Endothelial cell of umbilical vein (primary cell): Measurements from ENCODE around the gene RNF130. TPM values are rescaled to one million over a fixed set of nuclear protein-coding genes. Genes with fewer than 3 reads are reported as not detected.

Source experiments
- BruUV-seq: library from RNA; stranded (reverse); fragments of 400-500 nt; replicated peaks from 2 replicates; lab custom pipeline; 2021; lab: Mats Ljungman, UMichigan
- CTCF ChIA-PET: fragments of 300-600, 350-600 bp; sonication (Branson Sonifier 250); formaldehyde crosslinking; loops from one replicate; lab custom pipeline; 2021; ENCODE audit warnings: antibody characterized with exemption, inconsistent platforms; lab: Charles Lee
- POLR2A ChIA-PET: fragments of 300-600, 350-600 bp; sonication (Branson Sonifier 250); formaldehyde crosslinking; loops from one replicate; lab custom pipeline; 2021; ENCODE audit warnings: antibody characterized with exemption, inconsistent platforms; lab: Charles Lee
- DNase-seq: peaks from one replicate; pipeline ENCODE4 v3.0.0-alpha.2; 2011; ENCODE audit warnings: low read depth, low spot score
- FAIRE-seq: peaks from 2 replicates; lab custom pipeline; 2011; peaks lifted over from hg19 to GRCh38; lab: Jason Lieb, UNC
- H2AFZ ChIP-seq: 2 replicates; pipeline ENCODE4 v1.6.0; 2012; ENCODE audit warnings: low read depth, low read length, control low read depth, inconsistent platforms
- H3K27ac ChIP-seq: 2 replicates; pipeline ENCODE4 v1.5.1; 2011; ENCODE audit warnings: low read depth, mild to moderate bottlenecking, control low read depth, low read length, moderate library complexity; ENCODE audit not compliant: insufficient read depth
- H3K27me3 ChIP-seq, 2 experiments: 2 replicates each; pipeline versions ENCODE4 v1.6.0 to v1.6.1; 2011; ENCODE audit warnings: low read length in 2 of 2, mixed read lengths in 1 of 2; ENCODE audit not compliant: control insufficient read depth in 2 of 2, insufficient read depth in 2 of 2
- H3K36me3 ChIP-seq, 2 experiments: 2 replicates in 1 of 2; 3 replicates in 1 of 2; pipeline ENCODE4 v1.5.1; 2011; ENCODE audit warnings: low read length in 2 of 2, mild to moderate bottlenecking in 1 of 2, moderate library complexity in 1 of 2; ENCODE audit not compliant: control insufficient read depth in 2 of 2, insufficient read depth in 2 of 2; ENCODE audit errors: extremely low read depth in 1 of 2
- H3K4me1 ChIP-seq: 3 replicates; pipeline ENCODE4 v1.5.1; 2011; ENCODE audit warnings: mild to moderate bottlenecking, low read length; ENCODE audit not compliant: control insufficient read depth, insufficient read depth; ENCODE audit errors: extremely low read depth
- H3K4me2 ChIP-seq: 2 replicates; pipeline ENCODE4 v1.6.1; 2011; ENCODE audit warnings: low read length, control low read depth, mixed read lengths; ENCODE audit not compliant: insufficient read depth
- H3K4me3 ChIP-seq, 3 experiments: fragments of 200-600 bp in 1 of 3; sonication (generic), shearing (Covaris generic) in 1 of 3; replicated peaks in 1 of 3; 2 replicates each; pipeline ENCODE4 v1.5.1; 2011 to 2016; ENCODE audit warnings: control low read depth in 3 of 3, low read length in 3 of 3, mild to moderate bottlenecking in 2 of 3, inconsistent platforms in 1 of 3, low read depth in 1 of 3, moderate library complexity in 1 of 3; ENCODE audit not compliant: insufficient read depth in 1 of 3
- H3K79me2 ChIP-seq: 2 replicates; pipeline ENCODE4 v1.6.0; 2012; ENCODE audit warnings: low read length, inconsistent platforms; ENCODE audit not compliant: control insufficient read depth, insufficient read depth
- H3K9ac ChIP-seq: replicated peaks from 2 replicates; pipeline ENCODE3; 2011; ENCODE audit warnings: low read length, control low read depth; ENCODE audit not compliant: insufficient read depth; ENCODE audit errors: extremely low read depth
- H3K9me1 ChIP-seq: replicated peaks from 3 replicates; pipeline ENCODE4 v1.6.0; 2011; ENCODE audit warnings: mild to moderate bottlenecking, low read length; ENCODE audit not compliant: control insufficient read depth, insufficient read depth; ENCODE audit errors: extremely low read depth
- H3K9me3 ChIP-seq: replicated peaks from 2 replicates; pipeline ENCODE4 v1.5.1; 2012; ENCODE audit warnings: low read length, inconsistent platforms; ENCODE audit not compliant: control insufficient read depth, insufficient read depth
- H4K20me1 ChIP-seq: replicated peaks from 2 replicates; pipeline ENCODE3; 2011; ENCODE audit warnings: mild to moderate bottlenecking, low read length; ENCODE audit not compliant: control insufficient read depth, insufficient read depth; ENCODE audit errors: extremely low read depth
- EZH2 ChIP-seq: IDR thresholded peaks from 2 replicates; pipeline ENCODE4 v1.6.1; 2012; ENCODE audit warnings: borderline replicate concordance, low read depth, mild to moderate bottlenecking, moderate library complexity, low read length, inconsistent platforms; ENCODE audit not compliant: severe bottlenecking
- FOS ChIP-seq: IDR thresholded peaks from 2 replicates; pipeline ENCODE4 v1.6.1; 2011; ENCODE audit warnings: mild to moderate bottlenecking, low read length, moderate library complexity, borderline replicate concordance; ENCODE audit not compliant: insufficient read depth
- GATA2 ChIP-seq: IDR thresholded peaks from 2 replicates; pipeline ENCODE4 v1.7.0; 2011; ENCODE audit warnings: low read depth, mild to moderate bottlenecking, moderate library complexity, mixed read lengths, low read length; ENCODE audit not compliant: insufficient read length, insufficient read depth
- JUN ChIP-seq: IDR thresholded peaks from 2 replicates; pipeline ENCODE4 v1.6.1; 2011; ENCODE audit warnings: borderline replicate concordance, low read depth; ENCODE audit not compliant: insufficient read length, insufficient read depth
- MYC ChIP-seq: IDR thresholded peaks from one replicate; pipeline ENCODE4 v1.6.1; 2011; ENCODE audit warnings: mild to moderate bottlenecking, low read depth, low read length
- POLR2A ChIP-seq: IDR thresholded peaks from 2 replicates; pipeline ENCODE4 v1.6.1; 2012; ENCODE audit warnings: low read depth, mild to moderate bottlenecking, control low read depth, low read length
- POLR2AphosphoS5 ChIP-seq: IDR thresholded peaks from 2 replicates; pipeline ENCODE4 v1.6.1; 2012; ENCODE audit warnings: low read depth, mild to moderate bottlenecking, control low read depth, low read length, moderate library complexity; ENCODE audit not compliant: insufficient read depth
- dilution Hi-C: fragments of 300-500 bp; cut with MboI; formaldehyde crosslinking; loops from one replicate; pipeline ENCODE4 v1.15.0; 2019; ENCODE audit warnings: low sequenced_read_pairs; ENCODE audit not compliant: extremely low pct_ligation_motif_present
- intact Hi-C: fragments of 100-400 bp; cut with micrococcal nuclease; formaldehyde crosslinking; loops from one replicate; pipeline ENCODE4 v1.10.0; 2022
- polyA plus RNA-seq, 4 experiments: library from polyadenylated mRNA; depleted of rRNA in 3 of 4; stranded (reverse) in 3 of 4; unstranded in 1 of 4; fragments of >200 nt; gene quantifications; 2 replicates each; pipeline versions ENCODE4 v1.2.1 to v1.2.3, GENCODE V29; 2011 to 2012; ENCODE audit warnings: missing spikeins in 1 of 4
- total RNA-seq: library from RNA; stranded (reverse); gene quantifications from 2 replicates; pipeline ENCODE4 v1.2.3, GENCODE V29; 2021
- TF ChIP-seq, protein P1 (sequence below), 2 donors: IDR thresholded peaks; 1 replicate in 1 of 2; 2 replicates in 1 of 2; pipeline ENCODE4 v1.5.1; 2011; ENCODE audit warnings: low read length in 2 of 2, mild to moderate bottlenecking in 2 of 2, moderate library complexity in 2 of 2, control low read depth in 1 of 2, inconsistent platforms in 1 of 2, low read depth in 1 of 2; ENCODE audit not compliant: insufficient read depth in 1 of 2; ENCODE audit errors: extremely low read depth in 1 of 2
- TF ChIP-seq, protein P2 (sequence below): IDR thresholded peaks from 2 replicates; pipeline ENCODE4 v1.6.1; 2011; ENCODE audit not compliant: insufficient read depth, insufficient read length

Gene RNF130
- total and polyA plus RNA-seq, 2 donors (not counting 3 experiments of a cell fraction or from before 2014, with no cell fraction given), result 43.0 to 43.1 TPM

DNA sequence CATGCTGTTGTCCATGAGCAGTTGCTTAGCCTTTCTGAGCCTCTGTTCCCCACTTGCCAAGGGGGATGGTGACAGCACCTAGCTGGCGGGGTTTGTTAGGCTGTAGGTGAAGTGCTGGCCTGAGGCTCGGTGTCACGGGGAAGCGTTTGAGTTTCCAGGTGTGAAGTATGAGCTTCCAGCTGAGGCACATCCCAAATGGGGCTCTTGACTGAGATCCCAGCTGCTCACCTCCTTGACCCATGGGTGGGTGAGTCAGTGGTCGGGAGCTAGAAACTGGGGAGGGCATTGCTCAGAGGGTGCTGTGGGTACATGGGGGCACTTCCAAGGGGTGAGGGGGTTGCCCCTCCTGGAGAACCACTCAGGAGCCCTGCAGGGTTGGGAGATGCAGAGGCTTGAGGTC, 26.4 kb upstream of the RNF130 start:
- Histone ChIP-seq H3K4me3 (no peak overlapping the region), H3K27ac (no peak overlapping the region), H3K36me3 (no peaks in the 10 kb centered on the region), H3K9me1 (no peaks in the 10 kb centered on the region), H3K27me3 (no peaks in the 10 kb centered on the region), H3K4me2 (no peak overlapping the region), H4K20me1 (no peaks in the 10 kb centered on the region), H2AFZ (no peak overlapping the region), H3K79me2 (no peaks in the 10 kb centered on the region), H3K9me3 (no peaks in the 10 kb centered on the region), H3K4me1 (no peaks in the 10 kb centered on the region), H3K9ac (no peak overlapping the region)
- ChIA-PET POLR2A (no interaction called here), CTCF (no interaction called here)
- no peak for DNase-seq
- TF ChIP-seq POLR2AphosphoS5 (no peak), EZH2 (no peak), POLR2A (no peak), FOS (no peak)
- intact Hi-C loops (loop anchor here (10.0 kb wide), 1 partner anchor 543 kb away; the partner anchor contains the start of gene RUFY1), dilution Hi-C loops (no loop called here)
- no TSS peak for BruUV-seq
- FAIRE-seq, result no peak

DNA sequence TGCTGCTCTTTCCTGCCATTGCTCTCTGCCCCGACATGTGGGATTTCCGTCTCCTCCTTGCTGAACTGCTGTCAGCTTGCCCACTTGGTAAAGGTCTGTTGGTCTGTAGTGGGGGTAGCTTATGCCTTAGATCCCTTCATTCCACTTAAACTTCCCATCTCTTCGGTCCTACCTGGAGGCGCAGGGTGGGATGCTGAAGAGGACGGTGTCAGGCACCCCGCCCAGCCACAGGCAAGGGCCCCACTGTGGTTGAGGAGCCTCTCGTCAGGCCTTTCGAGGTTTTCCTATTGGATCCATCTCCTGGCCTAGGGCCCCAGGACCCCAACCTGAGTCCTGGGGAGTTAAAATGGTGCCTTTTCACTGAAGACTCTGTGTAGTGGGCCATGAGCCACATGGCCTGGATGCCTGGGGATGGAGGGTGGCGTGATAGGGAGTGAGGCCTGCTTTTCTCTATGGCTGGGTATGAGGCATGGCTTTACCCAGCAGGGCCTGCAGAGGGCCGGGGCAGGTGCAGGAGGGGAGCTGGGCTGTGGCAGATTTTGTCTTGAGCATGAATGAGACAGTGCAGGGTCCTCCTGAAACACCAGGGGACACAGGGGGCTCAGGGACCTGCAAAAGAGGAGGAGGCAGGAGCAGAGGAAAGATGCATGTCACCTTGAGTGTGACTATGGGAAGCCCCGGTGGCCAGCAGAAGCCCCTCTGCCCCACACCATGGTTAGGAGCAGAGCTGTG, 25.8 kb upstream of the RNF130 start:
- CTCF ChIA-PET, result no interaction called here
- dilution Hi-C loops, result no loop called here
- BruUV-seq, result no TSS peak

More for the DNA sequence above, 25.8 kb upstream of the RNF130 start:
- Histone ChIP-seq H3K9me1 (no peaks in the 10 kb centered on the region), H3K36me3 (no peaks in the 10 kb centered on the region), H3K4me2 (no peak overlapping the region), H3K4me3 (no peak overlapping the region), H3K9ac (no peak overlapping the region), H3K79me2 (no peaks in the 10 kb centered on the region), H3K27ac (no peak overlapping the region), H4K20me1 (no peaks in the 10 kb centered on the region), H3K4me1 (no peaks in the 10 kb centered on the region), H3K27me3 (no peaks in the 10 kb centered on the region), H3K9me3 (no peaks in the 10 kb centered on the region), H2AFZ (no peak overlapping the region)
- no peak for FAIRE-seq
- intact Hi-C loops, result loop anchor here (10.0 kb wide), 1 partner anchor 543 kb away; the partner anchor contains the start of gene RUFY1
- no peak for DNase-seq
- TF ChIP-seq MYC (no peak), POLR2A (no peak), EZH2 (no peak), JUN (no peak), FOS (no peak), GATA2 (no peak), POLR2AphosphoS5 (no peak)
- TF ChIP-seq, protein P1, sequence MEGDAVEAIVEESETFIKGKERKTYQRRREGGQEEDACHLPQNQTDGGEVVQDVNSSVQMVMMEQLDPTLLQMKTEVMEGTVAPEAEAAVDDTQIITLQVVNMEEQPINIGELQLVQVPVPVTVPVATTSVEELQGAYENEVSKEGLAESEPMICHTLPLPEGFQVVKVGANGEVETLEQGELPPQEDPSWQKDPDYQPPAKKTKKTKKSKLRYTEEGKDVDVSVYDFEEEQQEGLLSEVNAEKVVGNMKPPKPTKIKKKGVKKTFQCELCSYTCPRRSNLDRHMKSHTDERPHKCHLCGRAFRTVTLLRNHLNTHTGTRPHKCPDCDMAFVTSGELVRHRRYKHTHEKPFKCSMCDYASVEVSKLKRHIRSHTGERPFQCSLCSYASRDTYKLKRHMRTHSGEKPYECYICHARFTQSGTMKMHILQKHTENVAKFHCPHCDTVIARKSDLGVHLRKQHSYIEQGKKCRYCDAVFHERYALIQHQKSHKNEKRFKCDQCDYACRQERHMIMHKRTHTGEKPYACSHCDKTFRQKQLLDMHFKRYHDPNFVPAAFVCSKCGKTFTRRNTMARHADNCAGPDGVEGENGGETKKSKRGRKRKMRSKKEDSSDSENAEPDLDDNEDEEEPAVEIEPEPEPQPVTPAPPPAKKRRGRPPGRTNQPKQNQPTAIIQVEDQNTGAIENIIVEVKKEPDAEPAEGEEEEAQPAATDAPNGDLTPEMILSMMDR (IDR thresholded peaks at IDR 0.05; ENCODE audit: extremely low read depth in 1 of 2, insufficient read depth in 1 of 2, low read depth in 1 of 2, low read length in 2 of 2), result no peak
- TF ChIP-seq, protein P2, sequence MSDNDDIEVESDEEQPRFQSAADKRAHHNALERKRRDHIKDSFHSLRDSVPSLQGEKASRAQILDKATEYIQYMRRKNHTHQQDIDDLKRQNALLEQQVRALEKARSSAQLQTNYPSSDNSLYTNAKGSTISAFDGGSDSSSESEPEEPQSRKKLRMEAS, result no peak
- POLR2A ChIA-PET, result no interaction called here
